Measurements from ENCODE around the gene CIAO2B.

DNA sequence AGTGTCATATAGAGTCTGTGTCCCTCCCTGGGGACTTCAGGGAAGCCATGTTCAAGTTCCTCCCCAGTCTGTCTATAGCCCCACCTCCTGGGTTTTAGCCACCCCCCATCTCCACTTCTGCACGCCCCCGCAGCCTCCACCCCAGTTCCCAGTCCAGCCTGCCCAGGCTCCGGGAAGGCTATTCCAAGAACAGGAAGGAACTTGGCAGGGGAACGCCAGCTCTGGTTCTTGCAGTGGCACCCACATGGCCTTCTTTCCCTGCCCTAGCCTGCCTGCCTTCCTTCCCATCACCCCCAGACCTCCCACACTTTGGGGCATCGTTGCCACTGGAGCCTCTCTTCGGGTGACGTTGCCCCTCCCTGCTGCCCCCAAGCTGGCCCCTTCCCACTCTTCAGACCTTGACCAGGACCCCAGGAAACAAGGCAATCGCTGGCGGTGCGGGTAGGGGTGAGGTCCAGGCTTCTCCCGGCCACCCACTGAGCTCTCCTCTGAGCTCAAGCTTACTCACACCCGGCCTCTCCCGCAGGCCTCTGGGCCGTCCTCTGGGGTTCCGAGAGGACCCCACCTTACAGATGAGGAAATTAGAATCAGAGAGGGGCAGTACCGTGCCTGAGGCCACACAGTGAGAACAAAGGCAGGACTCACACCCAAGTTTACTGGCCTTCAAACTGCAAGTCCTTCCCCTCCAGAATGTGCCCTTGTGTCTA lies 45.0 kb upstream of the CIAO2B start:
- TF ChIP-seq, protein P1, sequence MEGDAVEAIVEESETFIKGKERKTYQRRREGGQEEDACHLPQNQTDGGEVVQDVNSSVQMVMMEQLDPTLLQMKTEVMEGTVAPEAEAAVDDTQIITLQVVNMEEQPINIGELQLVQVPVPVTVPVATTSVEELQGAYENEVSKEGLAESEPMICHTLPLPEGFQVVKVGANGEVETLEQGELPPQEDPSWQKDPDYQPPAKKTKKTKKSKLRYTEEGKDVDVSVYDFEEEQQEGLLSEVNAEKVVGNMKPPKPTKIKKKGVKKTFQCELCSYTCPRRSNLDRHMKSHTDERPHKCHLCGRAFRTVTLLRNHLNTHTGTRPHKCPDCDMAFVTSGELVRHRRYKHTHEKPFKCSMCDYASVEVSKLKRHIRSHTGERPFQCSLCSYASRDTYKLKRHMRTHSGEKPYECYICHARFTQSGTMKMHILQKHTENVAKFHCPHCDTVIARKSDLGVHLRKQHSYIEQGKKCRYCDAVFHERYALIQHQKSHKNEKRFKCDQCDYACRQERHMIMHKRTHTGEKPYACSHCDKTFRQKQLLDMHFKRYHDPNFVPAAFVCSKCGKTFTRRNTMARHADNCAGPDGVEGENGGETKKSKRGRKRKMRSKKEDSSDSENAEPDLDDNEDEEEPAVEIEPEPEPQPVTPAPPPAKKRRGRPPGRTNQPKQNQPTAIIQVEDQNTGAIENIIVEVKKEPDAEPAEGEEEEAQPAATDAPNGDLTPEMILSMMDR (conservative IDR thresholded peaks at IDR 0.05; ENCODE audit: low read length): no peak
- no peak for TF ChIP-seq EZH2phosphoT487 (IDR thresholded peaks at IDR 0.05; ENCODE audit: borderline replicate concordance)
